Ovary (tissue), 9 donors: ENCODE results near the gene POLE2. TPM values are rescaled to one million over a fixed set of nuclear protein-coding genes. Genes with fewer than 3 reads are reported as not detected.

ENCODE experiments used
- DNase-seq, 5 donors: peaks; one replicate each; pipeline ENCODE4 v3.0.0-alpha.2; 2019 to 2020
- H3K27ac ChIP-seq, 2 donors: fragments of 200-600 bp; one replicate each; pipeline versions ENCODE4 v1.5.1 to v1.8.0; 2019 to 2022
- H3K27me3 ChIP-seq: fragments of 200-600 bp; one replicate; pipeline ENCODE4 v1.8.0; 2022
- H3K36me3 ChIP-seq: fragments of 200-600 bp; sonication (generic); one replicate; pipeline ENCODE4 v1.5.1; 2019
- H3K4me1 ChIP-seq: one replicate; pipeline ENCODE4 v1.8.1; 2013; ENCODE audit warnings: mild to moderate bottlenecking, moderate library complexity; ENCODE audit not compliant: insufficient read depth
- H3K4me3 ChIP-seq: fragments of 200-600 bp; sonication (generic); one replicate; pipeline ENCODE4 v1.5.1; 2017
- H3K9me3 ChIP-seq, 2 donors: fragments of 200-600 bp in 1 of 2; sonication (generic) in 1 of 2; one replicate each; pipeline versions ENCODE4 v1.5.1 to v1.8.1; 2013 to 2019; ENCODE audit warnings: mild to moderate bottlenecking in 1 of 2, moderate library complexity in 1 of 2
- EP300 ChIP-seq: sonication (generic); formaldehyde crosslinking; IDR thresholded peaks from one replicate; pipeline ENCODE4 v1.6.1; 2017; ENCODE audit warnings: antibody characterized with exemption
- POLR2A ChIP-seq: fragments of 450-650 bp; IDR thresholded peaks from one replicate; pipeline ENCODE4 v1.6.1; 2017; ENCODE audit warnings: antibody characterized with exemption, mild to moderate bottlenecking, moderate library complexity
- WGBS, 3 donors: extraction: QIAGEN DNeasy Blood & Tissue Kit in 1 of 3; methylation state at CpG; one replicate each; pipeline versions ENCODE4 v1.1.5 to v1.1.7; 2013 to 2017; 5-methylcytosine and 5-hydroxymethylcytosine counted together
- intact Hi-C, 4 donors: fragments of 100-400 bp; cut with DNase I; formaldehyde crosslinking; loops; one replicate each; pipeline versions ENCODE4 v1.11.0 to v1.15.1; 2022 to 2023
- polyA plus RNA-seq, 2 donors: library from polyadenylated mRNA; stranded (reverse); fragments of 200-250 nt in 1 of 2; fragments of 350-450 nt in 1 of 2; fragmentation: Illumina TruSeq in 1 of 2; extraction: RNeasy Lipid Tissue Mini Kit (QIAGEN cat#74804) in 1 of 2; gene quantifications; one replicate each; pipeline ENCODE4 v1.2.3, GENCODE V29; 2013 to 2014
- total RNA-seq, 7 donors: library from RNA; depleted of rRNA in 2 of 7; stranded (reverse); fragments of >200 nt in 2 of 7; fragmentation: NEBNext Ultra II Directional in 3 of 7; extraction: Animal tissue kit (Norgen Biotek cat#: 25700) in 3 of 7; gene quantifications; one replicate each; pipeline versions ENCODE4 v1.1.0 to v1.2.4, GENCODE V29; 2016 to 2023
- TF ChIP-seq, protein P1 (sequence below), 3 donors: fragments of 450-650 bp in 2 of 3; fragments of 200-600 bp in 1 of 3; IDR thresholded peaks; one replicate each; pipeline versions ENCODE4 v1.5.1 to v1.8.0; 2016 to 2022; ENCODE audit warnings: antibody characterized with exemption in 3 of 3, mild to moderate bottlenecking in 1 of 3
- donor health status: DM: no; HTN: no; CAD: no; lungs with moderate emphysema.
- donor health status: DM: no; HTN: no; CAD: no.
- donor health status: Bipolar disorder and iron deficiency.
- donor health status: DM: yes; HTN: yes; CAD: no.
- donor health status: DM: no; HTN: no; CAD: no.
- donor health status: DM: yes; HTN: yes; CAD: no.

The POLE2 gene
- total and polyA plus RNA-seq, 9 donors: 1.6 to 5.0 (median 2.5) TPM

- Histone ChIP-seq H3K4me3 (no peak overlapping the region), H3K27me3 (no peaks in the 10 kb centered on the region), H3K4me1 (no peaks in the 10 kb centered on the region), H3K9me3 (no peaks in the 10 kb centered on the region), H3K27ac (no peak overlapping the region), H3K36me3 (no peaks in the 10 kb centered on the region)
- 43 to 52% (median 49%) methylated on average over 8 of the region's 8 CpGs for WGBS, 3 donors
- DNase-seq: no peak
- TF ChIP-seq, protein P1, sequence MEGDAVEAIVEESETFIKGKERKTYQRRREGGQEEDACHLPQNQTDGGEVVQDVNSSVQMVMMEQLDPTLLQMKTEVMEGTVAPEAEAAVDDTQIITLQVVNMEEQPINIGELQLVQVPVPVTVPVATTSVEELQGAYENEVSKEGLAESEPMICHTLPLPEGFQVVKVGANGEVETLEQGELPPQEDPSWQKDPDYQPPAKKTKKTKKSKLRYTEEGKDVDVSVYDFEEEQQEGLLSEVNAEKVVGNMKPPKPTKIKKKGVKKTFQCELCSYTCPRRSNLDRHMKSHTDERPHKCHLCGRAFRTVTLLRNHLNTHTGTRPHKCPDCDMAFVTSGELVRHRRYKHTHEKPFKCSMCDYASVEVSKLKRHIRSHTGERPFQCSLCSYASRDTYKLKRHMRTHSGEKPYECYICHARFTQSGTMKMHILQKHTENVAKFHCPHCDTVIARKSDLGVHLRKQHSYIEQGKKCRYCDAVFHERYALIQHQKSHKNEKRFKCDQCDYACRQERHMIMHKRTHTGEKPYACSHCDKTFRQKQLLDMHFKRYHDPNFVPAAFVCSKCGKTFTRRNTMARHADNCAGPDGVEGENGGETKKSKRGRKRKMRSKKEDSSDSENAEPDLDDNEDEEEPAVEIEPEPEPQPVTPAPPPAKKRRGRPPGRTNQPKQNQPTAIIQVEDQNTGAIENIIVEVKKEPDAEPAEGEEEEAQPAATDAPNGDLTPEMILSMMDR (IDR thresholded peaks at IDR 0.05): no peak
- TF ChIP-seq POLR2A (no peak), EP300 (no peak)
- intact Hi-C loops: loop anchor here in 1 of 4 donors (10.0 kb wide), 1 partner anchor 63 kb away; no protein-coding TSS in a partner anchor
These were observed 46.3 kb downstream of the POLE2 start for GRCh38 chr14:49641697-49642129.

- no peak for DNase-seq
- 87 to 97% (median 95%) methylated on average over 7 of the region's 7 CpGs for WGBS, 3 donors
- Histone ChIP-seq H3K4me3 (no peak overlapping the region), H3K4me1 (no peaks in the 10 kb centered on the region), H3K9me3 (no peaks in the 10 kb centered on the region), H3K27ac (no peak overlapping the region), H3K27me3 (no peaks in the 10 kb centered on the region), H3K36me3 (no peaks in the 10 kb centered on the region)
- TF ChIP-seq, protein P1 (IDR thresholded peaks at IDR 0.05): no peak
- no peak for TF ChIP-seq EP300
- no peak for TF ChIP-seq POLR2A
- intact Hi-C loops: loop anchor here in 1 of 4 donors (10.0 kb wide), 1 partner anchor 64 kb away; no protein-coding TSS in a partner anchor
These were observed 47.2 kb downstream of the POLE2 start for GRCh38 chr14:49640540-49641417.

GRCh38 chr14:49637534-49638078 lies 50.4 kb downstream of the POLE2 start:
- DNase-seq: no peak
- no peaks in the 10 kb centered on the region for H3K9me3 ChIP-seq
- no peak for TF ChIP-seq EP300
- TF ChIP-seq POLR2A: no peak
- TF ChIP-seq, protein P1 (IDR thresholded peaks at IDR 0.05): no peak
- H3K27ac ChIP-seq: no peak overlapping the region
- WGBS, 3 donors: 87 to 95% (median 94%) methylated on average over 3 of the region's 3 CpGs
- H3K36me3 ChIP-seq: no peaks in the 10 kb centered on the region
- intact Hi-C loops: loop anchor here in 2 of 4 donors (10.0 kb wide), 2 partner anchors 127 to 217 kb away; partner anchors contain the start of genes KLHDC2 (in 1 of the 2) and NEMF (in 1 of the 2)
- no peaks in the 10 kb centered on the region for H3K4me1 ChIP-seq
- H3K4me3 ChIP-seq: no peak overlapping the region
- H3K27me3 ChIP-seq: no peaks in the 10 kb centered on the region

GRCh38 chr14:49636866-49637265 lies 51.1 kb downstream of the POLE2 start:
- intact Hi-C loops: loop anchor here in 2 of 4 donors (10.0 kb wide), 2 partner anchors 128 to 218 kb away; partner anchors contain the start of genes KLHDC2 (in 1 of the 2) and NEMF (in 1 of the 2)
- 22 to 53% (median 45%) methylated on average over 1 of the region's 1 CpG for WGBS, 3 donors

More at GRCh38 chr14:49636866-49637265, 51.1 kb downstream of the POLE2 start:
- Histone ChIP-seq H3K4me1 (peaks cover 1% of the 10 kb centered on the region), H3K27me3 (no peaks in the 10 kb centered on the region), H3K36me3 (no peaks in the 10 kb centered on the region), H3K4me3 (no peak overlapping the region), H3K27ac (no peak overlapping the region), H3K9me3 (no peaks in the 10 kb centered on the region)
- no peak for DNase-seq
- TF ChIP-seq EP300 (no peak), POLR2A (no peak)
- TF ChIP-seq, protein P1 (IDR thresholded peaks at IDR 0.05): no peak
